Fibroblast of lung (primary cell): Measurements from ENCODE around the gene ARID5A. TPM values are rescaled to one million over a fixed set of nuclear protein-coding genes. Genes with fewer than 3 reads are reported as not detected.

Source experiments
- DNase-seq, 2 donors: peaks; one replicate each; pipeline versions ENCODE4 v3.0.0 to v3.0.0-alpha.2; 2010; ENCODE audit warnings: low read depth in 2 of 2
- H2AFZ ChIP-seq: 2 replicates; pipeline ENCODE4 v1.5.1; 2012; ENCODE audit warnings: low read length, control low read depth, inconsistent platforms
- H3K27ac ChIP-seq: 2 replicates; pipeline ENCODE4 v1.5.1; 2011; ENCODE audit warnings: low read length, control low read depth; ENCODE audit not compliant: insufficient read depth
- H3K27me3 ChIP-seq: 2 replicates; pipeline ENCODE4 v1.5.1; 2011; ENCODE audit warnings: mild to moderate bottlenecking, low read length; ENCODE audit not compliant: control insufficient read depth, insufficient read depth
- H3K36me3 ChIP-seq: 2 replicates; pipeline ENCODE4 v1.5.1; 2011; ENCODE audit warnings: low read length; ENCODE audit not compliant: control insufficient read depth, insufficient read depth
- H3K4me1 ChIP-seq: 2 replicates; pipeline ENCODE4 v1.5.1; 2011; ENCODE audit warnings: low read length; ENCODE audit not compliant: control insufficient read depth, insufficient read depth; ENCODE audit errors: extremely low read depth
- H3K4me2 ChIP-seq: 2 replicates; pipeline ENCODE4 v1.5.1; 2011; ENCODE audit warnings: low read length, control low read depth; ENCODE audit not compliant: insufficient read depth; ENCODE audit errors: extremely low read depth
- H3K4me3 ChIP-seq, 4 experiments: fragments of 200-600 bp in 1 of 4; sonication (generic) in 1 of 4; replicated peaks in 1 of 4; 2 replicates each; pipeline ENCODE4 v1.5.1; 2011 to 2016; ENCODE audit warnings: low read length in 4 of 4, low read depth in 3 of 4, mild to moderate bottlenecking in 3 of 4, control low read depth in 2 of 4, inconsistent platforms in 1 of 4, mixed read lengths in 1 of 4; ENCODE audit not compliant: insufficient read depth in 1 of 4; ENCODE audit errors: control extremely low read depth in 1 of 4
- H3K79me2 ChIP-seq: 2 replicates; pipeline ENCODE4 v1.5.1; 2012; ENCODE audit warnings: mild to moderate bottlenecking, low read length, inconsistent platforms; ENCODE audit not compliant: control insufficient read depth, insufficient read depth
- H3K9ac ChIP-seq: 2 replicates; pipeline ENCODE4 v1.5.1; 2011; ENCODE audit warnings: mild to moderate bottlenecking, low read length, control low read depth; ENCODE audit not compliant: insufficient read depth
- H3K9me3 ChIP-seq: 2 replicates; pipeline ENCODE4 v1.5.1; 2012; ENCODE audit warnings: low read depth, low read length; ENCODE audit not compliant: control insufficient read depth, insufficient read depth
- H4K20me1 ChIP-seq: 2 replicates; pipeline ENCODE4 v1.5.1; 2011; ENCODE audit warnings: low read length; ENCODE audit not compliant: control insufficient read depth, insufficient read depth; ENCODE audit errors: extremely low read depth
- EZH2 ChIP-seq: IDR thresholded peaks from 2 replicates; pipeline ENCODE4 v1.5.1; 2012; ENCODE audit warnings: low read length, control low read depth, mild to moderate bottlenecking; ENCODE audit errors: missing control alignments
- polyA plus RNA-seq, 2 donors: library from polyadenylated mRNA; depleted of rRNA in 1 of 2; stranded (reverse) in 1 of 2; unstranded in 1 of 2; fragments of >200 nt; gene quantifications; 2 replicates each; pipeline ENCODE4 v1.2.1, GENCODE V29; 2011 to 2012; ENCODE audit warnings: missing spikeins in 1 of 2
- total RNA-seq: library from RNA; depleted of rRNA; stranded (reverse); fragments of >200 nt; gene quantifications from 2 replicates; pipeline ENCODE4 v1.2.1, GENCODE V29; 2014
- TF ChIP-seq, protein P1 (sequence below), 2 donors: IDR thresholded peaks in 1 of 2; conservative IDR thresholded peaks in 1 of 2; 1 replicate in 1 of 2; 2 replicates in 1 of 2; pipeline ENCODE4 v1.5.1; 2011 to 2012; ENCODE audit warnings: low read length in 2 of 2, control low read depth in 1 of 2, inconsistent platforms in 1 of 2, low read depth in 1 of 2, mild to moderate bottlenecking in 1 of 2

Gene ARID5A
- total and polyA plus RNA-seq, 2 donors (not counting 1 experiment from before 2014, with no cell fraction given) = 5.2 to 9.7 TPM

- Histone ChIP-seq H2AFZ (no peak overlapping the region), H3K79me2 (no peaks in the 10 kb centered on the region), H3K9me3 (no peaks in the 10 kb centered on the region), H3K4me1 (peaks cover 3% of the 10 kb centered on the region), H3K4me3 (no peak overlapping the region), H3K27ac (no peak overlapping the region), H3K36me3 (no peaks in the 10 kb centered on the region), H3K9ac (no peak overlapping the region), H3K27me3 (peaks cover 19% of the 10 kb centered on the region), H3K4me2 (no peak overlapping the region), H4K20me1 (no peaks in the 10 kb centered on the region)
- no peak for DNase-seq
- no peak for TF ChIP-seq EZH2
- TF ChIP-seq, protein P1, sequence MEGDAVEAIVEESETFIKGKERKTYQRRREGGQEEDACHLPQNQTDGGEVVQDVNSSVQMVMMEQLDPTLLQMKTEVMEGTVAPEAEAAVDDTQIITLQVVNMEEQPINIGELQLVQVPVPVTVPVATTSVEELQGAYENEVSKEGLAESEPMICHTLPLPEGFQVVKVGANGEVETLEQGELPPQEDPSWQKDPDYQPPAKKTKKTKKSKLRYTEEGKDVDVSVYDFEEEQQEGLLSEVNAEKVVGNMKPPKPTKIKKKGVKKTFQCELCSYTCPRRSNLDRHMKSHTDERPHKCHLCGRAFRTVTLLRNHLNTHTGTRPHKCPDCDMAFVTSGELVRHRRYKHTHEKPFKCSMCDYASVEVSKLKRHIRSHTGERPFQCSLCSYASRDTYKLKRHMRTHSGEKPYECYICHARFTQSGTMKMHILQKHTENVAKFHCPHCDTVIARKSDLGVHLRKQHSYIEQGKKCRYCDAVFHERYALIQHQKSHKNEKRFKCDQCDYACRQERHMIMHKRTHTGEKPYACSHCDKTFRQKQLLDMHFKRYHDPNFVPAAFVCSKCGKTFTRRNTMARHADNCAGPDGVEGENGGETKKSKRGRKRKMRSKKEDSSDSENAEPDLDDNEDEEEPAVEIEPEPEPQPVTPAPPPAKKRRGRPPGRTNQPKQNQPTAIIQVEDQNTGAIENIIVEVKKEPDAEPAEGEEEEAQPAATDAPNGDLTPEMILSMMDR (conservative IDR thresholded peaks at IDR 0.05 in 1 of 2, IDR thresholded peaks at IDR 0.05 in 1 of 2; ENCODE audit: low read depth in 1 of 2, low read length in 2 of 2) = no peak
These were observed 32.8 kb upstream of the ARID5A start for GRCh38 chr2:96503637-96504243.

GRCh38 chr2:96505231-96505889 lies 31.2 kb upstream of the ARID5A start, which contains the start of gene NEURL3:
Gene NEURL3, minus strand, starts transcription at chr2:96505357. Its CDS starts 71 bp downstream, at chr2:96505286.
- H3K27ac ChIP-seq = no peak within 1 kb of the TSS
- H3K9me3 ChIP-seq = no peaks in the 10 kb centered on the region
- H3K79me2 ChIP-seq = no peaks in the 10 kb centered on the region
- TF ChIP-seq EZH2 = no peak
- TF ChIP-seq, protein P1 (conservative IDR thresholded peaks at IDR 0.05 in 1 of 2, IDR thresholded peaks at IDR 0.05 in 1 of 2; ENCODE audit: low read depth in 1 of 2, low read length in 2 of 2) = no peak
- no peaks in the 10 kb centered on the region for H4K20me1 ChIP-seq
- no peak within 1 kb of the TSS for H3K9ac ChIP-seq
- no peak within 1 kb of the TSS for H3K4me2 ChIP-seq
- no peak within 1 kb of the TSS for H2AFZ ChIP-seq
- peaks cover 3% of the 10 kb centered on the region for H3K4me1 ChIP-seq
- peaks cover 12% of the 10 kb centered on the region for H3K27me3 ChIP-seq
- H3K4me3 ChIP-seq = no peak within 1 kb of the TSS
- DNase-seq = peak in 1 of 2 donors; percentile 62
- no peaks in the 10 kb centered on the region for H3K36me3 ChIP-seq

- Histone ChIP-seq H3K9ac (no peak overlapping the region), H3K36me3 (no peaks in the 10 kb centered on the region), H3K79me2 (no peaks in the 10 kb centered on the region), H3K27ac (no peak overlapping the region), H3K4me3 (no peak overlapping the region), H4K20me1 (no peaks in the 10 kb centered on the region), H2AFZ (no peak overlapping the region), H3K4me2 (no peak overlapping the region), H3K4me1 (peaks cover 3% of the 10 kb centered on the region), H3K9me3 (no peaks in the 10 kb centered on the region), H3K27me3 (peaks cover 8% of the 10 kb centered on the region)
- no peak for DNase-seq
- TF ChIP-seq, protein P1 (conservative IDR thresholded peaks at IDR 0.05 in 1 of 2, IDR thresholded peaks at IDR 0.05 in 1 of 2; ENCODE audit: low read depth in 1 of 2, low read length in 2 of 2) = no peak
- TF ChIP-seq EZH2 = no peak
These were observed 30.3 kb upstream of the ARID5A start for GRCh38 chr2:96506016-96506906.
